RWPE2 (cell line): ENCODE data around the gene ID3.
A peak's percentile ranks its signal among the peaks of the same experiment; 100 is the strongest.

Source experiments
- ATAC-seq: fragments of 200-7000 bp; cut with Tn5 transposase; 3 replicates; pipeline ENCODE4 v1.9.1; 2021; ENCODE audit warnings: low read depth
- DNase-seq: peaks from one replicate; pipeline ENCODE4 v3.0.0-alpha.2; 2020; ENCODE audit warnings: low spot score
- H3K27ac ChIP-seq: fragments of 450-650 bp; 2 replicates; pipeline ENCODE4 v1.5.1; 2017; ENCODE audit warnings: mild to moderate bottlenecking; ENCODE audit not compliant: poor library complexity, severe bottlenecking
- H3K27me3 ChIP-seq: fragments of 250-450 bp; sonication (Bioruptor Pico); 2 replicates; pipeline ENCODE4 v1.5.1; 2021; ENCODE audit warnings: mild to moderate bottlenecking, moderate library complexity; ENCODE audit not compliant: insufficient read depth, poor library complexity, severe bottlenecking
- H3K36me3 ChIP-seq: fragments of 250-450 bp; sonication (Bioruptor Pico); 2 replicates; pipeline ENCODE4 v1.5.1; 2020; ENCODE audit warnings: low read depth, mild to moderate bottlenecking, moderate library complexity
- H3K4me1 ChIP-seq: fragments of 250-450 bp; sonication (Bioruptor Pico); 2 replicates; pipeline ENCODE4 v1.5.1; 2021; ENCODE audit warnings: mild to moderate bottlenecking, moderate library complexity; ENCODE audit not compliant: insufficient read depth, poor library complexity, severe bottlenecking
- H3K4me3 ChIP-seq: fragments of 250-450 bp; sonication (Bioruptor Pico); 2 replicates; pipeline ENCODE4 v1.5.1; 2021; ENCODE audit warnings: mild to moderate bottlenecking, moderate library complexity; ENCODE audit not compliant: severe bottlenecking
- H3K9me3 ChIP-seq: fragments of 250-450 bp; sonication (Bioruptor Pico); 2 replicates; pipeline ENCODE4 v1.5.1; 2021; ENCODE audit warnings: mild to moderate bottlenecking, moderate library complexity; ENCODE audit not compliant: severe bottlenecking
- TF ChIP-seq, protein P1 (sequence below): fragments of 450-650 bp; IDR thresholded peaks from one replicate; pipeline ENCODE4 v1.5.1; 2017; ENCODE audit warnings: mild to moderate bottlenecking, moderate library complexity; ENCODE audit not compliant: poor library complexity, severe bottlenecking

ID3 gene

DNA sequence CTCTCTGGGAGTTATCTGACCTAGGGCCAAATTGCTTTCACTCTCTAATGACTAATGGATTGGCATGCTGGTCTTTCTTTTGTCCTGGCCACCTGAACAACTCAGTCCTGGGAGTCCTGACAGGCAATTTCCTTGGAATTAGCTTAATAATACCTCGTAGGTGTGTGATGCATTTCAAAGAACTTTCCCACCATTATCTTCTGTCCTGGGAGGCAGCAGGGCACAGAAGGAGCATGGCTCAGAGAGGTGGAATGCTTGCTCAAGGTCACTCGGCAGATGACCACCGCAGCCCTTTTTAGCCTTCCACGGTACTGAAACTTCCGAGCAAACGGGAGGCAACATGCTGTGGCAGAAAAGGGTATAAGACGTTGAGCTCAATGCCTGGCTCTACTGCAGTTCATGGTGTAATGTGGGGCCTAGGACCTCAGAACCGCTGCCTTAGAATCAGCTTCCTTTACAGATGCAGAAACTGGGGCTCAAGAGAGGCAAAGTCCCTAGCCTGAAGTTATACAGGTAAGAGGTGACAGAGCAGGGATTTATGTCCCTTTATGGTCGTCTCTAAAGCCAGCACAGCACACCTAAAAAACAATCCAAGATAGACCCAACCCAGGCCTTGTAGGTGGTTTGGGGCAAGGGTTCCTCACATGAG, 3.2 kb downstream of the ID3 start:
- ATAC-seq (peak; percentile 47), DNase-seq (peak; percentile 75)
- Histone ChIP-seq H3K4me1 (peaks cover 37% of the 10 kb centered on the region), H3K27me3 (no peaks in the 10 kb centered on the region), H3K27ac (peak overlapping the region; percentile 93), H3K36me3 (peaks cover 8% of the 10 kb centered on the region; the same call in 1 of the 2 replicates), H3K4me3 (no peak overlapping the region), H3K9me3 (no peaks in the 10 kb centered on the region)
- TF ChIP-seq, protein P1, sequence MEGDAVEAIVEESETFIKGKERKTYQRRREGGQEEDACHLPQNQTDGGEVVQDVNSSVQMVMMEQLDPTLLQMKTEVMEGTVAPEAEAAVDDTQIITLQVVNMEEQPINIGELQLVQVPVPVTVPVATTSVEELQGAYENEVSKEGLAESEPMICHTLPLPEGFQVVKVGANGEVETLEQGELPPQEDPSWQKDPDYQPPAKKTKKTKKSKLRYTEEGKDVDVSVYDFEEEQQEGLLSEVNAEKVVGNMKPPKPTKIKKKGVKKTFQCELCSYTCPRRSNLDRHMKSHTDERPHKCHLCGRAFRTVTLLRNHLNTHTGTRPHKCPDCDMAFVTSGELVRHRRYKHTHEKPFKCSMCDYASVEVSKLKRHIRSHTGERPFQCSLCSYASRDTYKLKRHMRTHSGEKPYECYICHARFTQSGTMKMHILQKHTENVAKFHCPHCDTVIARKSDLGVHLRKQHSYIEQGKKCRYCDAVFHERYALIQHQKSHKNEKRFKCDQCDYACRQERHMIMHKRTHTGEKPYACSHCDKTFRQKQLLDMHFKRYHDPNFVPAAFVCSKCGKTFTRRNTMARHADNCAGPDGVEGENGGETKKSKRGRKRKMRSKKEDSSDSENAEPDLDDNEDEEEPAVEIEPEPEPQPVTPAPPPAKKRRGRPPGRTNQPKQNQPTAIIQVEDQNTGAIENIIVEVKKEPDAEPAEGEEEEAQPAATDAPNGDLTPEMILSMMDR = no peak

DNA sequence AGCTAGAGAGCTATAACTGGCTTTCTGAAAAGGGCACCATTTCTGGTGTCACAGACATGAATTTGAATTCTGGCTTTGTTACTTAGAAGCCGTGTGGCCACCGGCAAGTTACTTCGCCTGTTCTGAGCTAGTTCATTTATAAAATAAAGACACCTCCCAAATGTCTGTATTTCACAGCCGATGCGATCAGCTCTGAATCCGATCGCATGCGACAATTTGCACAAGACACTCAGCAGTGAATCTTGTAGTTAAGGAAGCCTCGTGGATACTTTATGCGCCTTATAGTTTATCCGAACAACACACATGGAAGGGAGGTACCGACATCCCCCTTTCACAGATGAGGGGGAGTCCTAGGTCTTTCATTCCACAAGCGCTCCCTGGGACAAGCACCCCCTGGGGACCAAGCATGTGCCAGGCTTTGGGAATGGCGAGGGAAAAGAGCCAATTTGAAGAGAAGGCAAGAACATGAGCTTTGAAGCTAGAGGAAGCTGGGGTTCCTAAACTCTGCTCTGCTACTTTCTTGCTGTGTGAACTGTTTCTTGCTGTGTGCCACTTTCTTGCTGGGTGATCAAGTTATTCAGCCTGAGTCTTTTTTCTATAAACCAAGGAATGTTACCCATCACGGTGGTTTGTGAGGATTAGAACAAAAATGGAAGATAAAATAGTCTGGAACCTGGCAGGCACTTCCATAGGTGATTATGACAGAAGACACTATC, 3.9 kb downstream of the ID3 start:
- DNase-seq (no peak), ATAC-seq (no peak)
- H3K4me1 ChIP-seq = peaks cover 37% of the 10 kb centered on the region
- H3K9me3 ChIP-seq = no peaks in the 10 kb centered on the region
- peak overlapping the region; percentile 93 for H3K27ac ChIP-seq
- H3K27me3 ChIP-seq = no peaks in the 10 kb centered on the region
- H3K36me3 ChIP-seq = peaks cover 8% of the 10 kb centered on the region; the same call in 1 of the 2 replicates
- TF ChIP-seq, protein P1 = no peak
- H3K4me3 ChIP-seq = peak overlapping the region; percentile 40

DNA sequence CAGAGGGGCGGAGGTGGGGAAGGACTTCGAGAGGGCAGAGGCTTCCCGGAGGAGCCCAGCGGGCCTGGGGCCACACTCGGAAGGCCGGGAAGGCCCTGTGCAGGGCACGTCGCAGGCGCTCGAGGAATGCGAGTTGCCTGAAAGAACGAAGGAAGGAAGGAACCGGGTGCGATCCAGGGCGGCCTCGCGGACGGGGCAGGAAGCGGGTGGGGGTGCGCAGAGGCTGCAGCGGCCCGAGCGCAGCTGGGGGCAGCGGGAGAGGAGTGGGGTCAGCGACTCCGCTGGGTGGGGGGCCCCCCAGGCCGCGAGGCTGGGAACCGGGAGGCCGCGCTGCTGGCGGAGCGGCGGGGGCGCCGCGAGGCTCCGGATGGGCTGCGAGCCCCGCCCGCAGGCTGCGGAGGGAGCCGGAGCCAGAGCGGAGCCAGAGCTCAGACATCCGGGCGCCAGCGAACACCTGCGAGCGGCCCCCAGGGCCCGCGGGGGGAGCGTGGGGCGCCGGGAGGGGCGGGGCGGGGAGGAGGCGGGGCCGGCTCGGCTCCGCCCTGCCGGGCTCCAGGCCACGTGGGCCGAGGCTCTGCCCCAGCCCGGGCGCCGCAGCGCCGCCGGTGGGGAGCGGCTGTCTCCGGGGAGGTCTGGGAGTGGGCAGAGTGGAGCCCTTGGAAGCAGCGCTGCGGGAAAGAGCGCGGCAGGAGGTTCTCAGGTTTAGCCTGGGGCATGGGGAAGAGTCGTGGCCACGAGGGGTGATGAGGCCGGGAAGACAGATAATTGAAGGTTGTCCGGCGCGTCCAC, 4.6 kb downstream of the ID3 start:
- H3K4me3 ChIP-seq = peak overlapping the region; percentile 40
- H3K27me3 ChIP-seq = no peaks in the 10 kb centered on the region
- ATAC-seq (peak; percentile 45), DNase-seq (no peak)
- TF ChIP-seq, protein P1 = peak; percentile 37
- H3K9me3 ChIP-seq = no peaks in the 10 kb centered on the region
- H3K36me3 ChIP-seq = peaks cover 8% of the 10 kb centered on the region; the same call in 1 of the 2 replicates
- H3K4me1 ChIP-seq = peaks cover 34% of the 10 kb centered on the region
- H3K27ac ChIP-seq = peak overlapping the region; percentile 93

DNA sequence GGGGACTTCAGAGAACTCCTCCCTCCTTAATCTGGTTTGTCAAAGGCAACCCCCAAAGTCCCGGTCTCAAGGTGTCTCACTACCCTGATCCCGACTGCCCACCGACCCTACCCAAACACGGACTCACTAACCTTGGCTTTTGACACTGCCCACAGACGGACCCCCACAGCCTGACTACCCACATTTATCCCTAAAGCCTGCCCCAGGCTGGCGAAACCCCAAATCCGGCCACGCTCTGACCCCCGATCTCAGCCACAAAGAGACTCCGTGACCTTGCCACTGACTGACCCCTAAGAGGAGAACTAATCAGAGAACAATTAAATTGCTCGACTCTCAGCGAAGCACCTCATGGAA, 5.2 kb downstream of the ID3 start:
- DNase-seq = no peak
- peak overlapping the region; percentile 93 for H3K27ac ChIP-seq
- peaks cover 8% of the 10 kb centered on the region; the same call in 1 of the 2 replicates for H3K36me3 ChIP-seq
- TF ChIP-seq, protein P1 = no peak
- H3K4me1 ChIP-seq = peaks cover 34% of the 10 kb centered on the region
- no peaks in the 10 kb centered on the region for H3K27me3 ChIP-seq
- peak overlapping the region; percentile 40 for H3K4me3 ChIP-seq
- H3K9me3 ChIP-seq = no peaks in the 10 kb centered on the region
- ATAC-seq = no peak
